Adrenal gland (tissue), 12 donors: ENCODE data around the gene ZNF74. TPM values are rescaled to one million over a fixed set of nuclear protein-coding genes. Genes with fewer than 3 reads are reported as not detected.
"Not testable (repeated sequence)": the region's sequence is repeated elsewhere in the genome, so short reads cannot be mapped to it uniquely, and the experiment has no call there.

Source experiments
- DNase-seq, 7 donors: peaks; one replicate each; pipeline ENCODE4 v3.0.0-alpha.2; 2019 to 2020
- H3K27ac ChIP-seq, 5 donors: fragments of 200-600 bp; sonication (generic) in 4 of 5; 1 replicate in 3 of 5; 2 replicates in 2 of 5; pipeline versions ENCODE4 v1.5.1 to v1.8.0; 2016 to 2020; ENCODE audit warnings: mild to moderate bottlenecking in 1 of 5
- H3K27me3 ChIP-seq: fragments of 200-600 bp; 2 replicates; pipeline ENCODE4 v1.8.0; 2021
- H3K36me3 ChIP-seq, 2 donors: fragments of 200-600 bp; replicated peaks in 1 of 2; 1 replicate in 1 of 2; 2 replicates in 1 of 2; pipeline versions ENCODE4 v1.5.1 to v1.8.0; 2018 to 2022
- H3K4me1 ChIP-seq, 2 donors: fragments of 200-600 bp; replicated peaks in 1 of 2; 1 replicate in 1 of 2; 2 replicates in 1 of 2; pipeline versions ENCODE4 v1.5.1 to v1.8.0; 2018 to 2021
- H3K4me3 ChIP-seq, 4 donors: fragments of 200-600 bp; sonication (generic) in 3 of 4; one replicate each; pipeline ENCODE4 v1.5.1; 2016 to 2018
- H3K9me3 ChIP-seq, 3 donors: fragments of 200-600 bp; sonication (generic) in 1 of 3; replicated peaks in 1 of 3; 1 replicate in 2 of 3; 2 replicates in 1 of 3; pipeline versions ENCODE4 v1.5.1 to v1.8.0; 2016 to 2021
- WGBS, 4 donors: extraction: QIAGEN DNeasy Blood & Tissue Kit in 2 of 4; methylation state at CpG; one replicate each; pipeline versions ENCODE4 v1.1.5 to v1.1.7; 2013 to 2017; 5-methylcytosine and 5-hydroxymethylcytosine counted together
- intact Hi-C, 2 donors: fragments of 100-400 bp; cut with DNase I; formaldehyde crosslinking; loops; one replicate each; pipeline versions ENCODE4 v1.14.1 to v1.15.0; 2022 to 2023
- polyA plus RNA-seq, 3 donors: library from polyadenylated mRNA; stranded (reverse); fragments of 200-250 nt in 2 of 3; fragments of 350-450 nt in 1 of 3; fragmentation: Illumina TruSeq in 1 of 3; extraction: RNeasy Lipid Tissue Mini Kit (QIAGEN cat#74804) in 1 of 3; gene quantifications; one replicate each; pipeline ENCODE4 v1.2.3, GENCODE V29; 2013 to 2014
- total RNA-seq, 9 donors: library from RNA; depleted of rRNA in 4 of 9; stranded (reverse); fragments of >200 nt in 4 of 9; fragments of 120-200 nt in 1 of 9; fragmentation: NEBNext Ultra II Directional in 1 of 9; extraction: Animal tissue kit (Norgen Biotek cat#: 25700) in 1 of 9; gene quantifications; one replicate each; pipeline versions ENCODE4 v1.1.0 to v1.2.4, GENCODE V29; 2013 to 2023
- donor health status: healthy with polysubstance abuse.
- donor health status: Bipolar disorder and iron deficiency.
- donor health status: DM: yes; HTN: yes; CAD: no.
- donor health status: DM: no; HTN: no; CAD: no.
- donor health status: DM: no; HTN: no; CAD: no.
- donor health status: DM: yes; HTN: yes; CAD: no.

ZNF74 gene
- total and polyA plus RNA-seq, 12 donors: 4.4 to 28.9 (median 9.5) TPM

DNA sequence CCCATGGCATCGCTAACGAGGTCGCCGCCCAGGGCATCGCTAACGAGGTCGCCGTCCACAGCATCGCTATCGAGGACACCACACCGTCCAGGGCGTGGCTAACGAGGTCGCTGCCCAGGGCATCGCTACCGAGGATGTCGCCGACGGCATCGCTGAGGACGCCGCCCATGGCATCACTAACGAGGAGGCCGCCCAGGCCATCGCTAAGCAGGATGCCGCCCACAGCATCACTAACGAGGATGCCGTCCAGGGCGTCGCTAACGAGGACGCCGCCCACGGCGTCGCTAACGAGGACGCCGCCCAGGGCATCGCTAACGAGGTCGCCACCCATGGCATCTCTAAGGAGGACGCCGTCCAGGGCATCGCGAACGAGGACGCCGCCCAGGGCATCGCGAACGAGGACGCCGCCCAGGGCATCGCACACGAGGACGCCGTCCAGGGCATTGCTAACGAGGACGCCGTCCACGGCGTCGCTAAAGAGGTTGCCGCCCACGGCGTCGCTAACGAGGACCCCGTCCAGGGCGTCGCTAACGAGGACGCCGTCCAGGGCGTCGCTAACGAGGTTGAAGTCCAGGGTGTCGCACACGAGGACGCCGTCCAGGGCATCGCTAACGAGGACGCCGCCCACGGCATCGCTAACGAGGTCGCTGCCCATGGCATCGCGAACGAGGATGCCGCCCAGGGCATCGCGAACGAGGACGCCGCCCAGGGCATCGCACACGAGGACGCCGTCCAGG is 35.3 kb upstream of the ZNF74 start:
- H3K4me1 ChIP-seq, H3K4me3 ChIP-seq, H3K9me3 ChIP-seq, DNase-seq, H3K27me3 ChIP-seq, H3K27ac ChIP-seq, intact Hi-C loops, H3K36me3 ChIP-seq: not testable (repeated sequence)
- 84 to 97% (median 96%) methylated on average over 5 to 102 of the region's 103 CpGs; no CpG with 5 or more reads in 1 of the 4 donors for WGBS, 4 donors

DNA sequence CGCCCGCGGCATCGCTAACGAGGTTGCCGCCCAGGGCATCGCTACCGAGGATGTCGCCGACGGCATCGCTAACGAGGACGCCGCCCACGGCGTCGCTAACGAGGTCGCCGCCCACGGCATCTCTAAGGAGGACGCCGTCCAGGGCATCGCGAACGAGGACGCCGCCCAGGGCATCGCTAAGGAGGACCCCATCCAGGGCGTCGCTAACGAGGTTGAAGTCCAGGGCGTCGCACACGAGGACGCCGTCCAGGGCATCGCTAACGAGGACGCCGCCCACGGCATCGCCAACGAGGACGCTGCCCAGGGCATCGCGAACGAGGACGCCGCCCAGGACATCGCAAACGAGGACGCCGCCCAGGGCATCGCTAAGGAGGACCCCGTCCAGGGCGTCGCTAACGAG is 33.7 kb upstream of the ZNF74 start:
- H3K4me3 ChIP-seq, H3K27ac ChIP-seq, intact Hi-C loops, H3K4me1 ChIP-seq, H3K9me3 ChIP-seq, H3K36me3 ChIP-seq, H3K27me3 ChIP-seq, DNase-seq: not testable (repeated sequence)
- 90 to 94% (median 93%) methylated on average over 59 to 60 of the region's 60 CpGs for WGBS, 4 donors

DNA sequence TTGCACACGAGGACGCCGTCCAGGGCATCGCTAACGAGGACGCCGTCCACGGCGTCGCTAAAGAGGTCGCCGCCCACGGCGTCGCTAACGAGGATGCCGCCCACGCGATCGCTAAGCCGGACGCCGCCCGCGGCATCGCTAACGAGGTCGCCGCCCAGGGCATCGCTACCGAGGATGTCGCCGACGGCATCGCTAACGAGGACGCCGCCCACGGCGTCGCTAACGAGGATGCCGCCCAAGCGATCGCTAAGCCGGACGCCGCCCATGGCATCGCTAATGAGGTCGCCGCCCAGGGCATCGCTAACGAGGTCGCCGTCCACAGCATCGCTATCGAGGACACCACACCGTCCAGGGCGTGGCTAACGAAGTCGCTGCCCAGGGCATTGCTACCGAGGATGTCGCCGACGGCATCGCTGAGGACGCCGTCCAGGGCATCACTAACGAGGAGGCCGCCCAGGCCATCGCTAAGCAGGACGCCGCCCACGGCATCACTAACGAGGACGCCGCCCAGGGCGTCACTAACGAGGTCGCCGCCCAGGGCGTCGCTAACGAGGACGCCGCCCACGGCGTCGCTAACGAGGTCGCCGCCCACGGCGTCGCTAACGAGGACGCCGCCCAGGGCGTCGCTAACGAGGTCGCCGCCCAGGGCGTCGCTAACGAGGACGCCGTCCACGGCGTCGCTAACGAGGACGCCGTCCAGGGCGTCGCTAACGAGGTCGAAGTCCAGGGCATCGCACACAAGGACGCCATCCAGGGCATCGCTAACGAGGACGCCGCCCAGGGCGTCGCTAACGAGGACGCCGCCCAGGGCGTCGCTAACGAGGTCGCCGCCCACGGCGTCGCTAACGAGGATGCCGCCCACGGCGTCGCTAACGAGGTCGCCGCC is 32.8 kb upstream of the ZNF74 start:
- DNase-seq, H3K9me3 ChIP-seq, H3K4me3 ChIP-seq, intact Hi-C loops, H3K4me1 ChIP-seq, H3K36me3 ChIP-seq, H3K27ac ChIP-seq, H3K27me3 ChIP-seq: not testable (repeated sequence)
- WGBS, 4 donors: 91 to 97% (median 93%) methylated on average over 70 to 142 of the region's 145 CpGs

DNA sequence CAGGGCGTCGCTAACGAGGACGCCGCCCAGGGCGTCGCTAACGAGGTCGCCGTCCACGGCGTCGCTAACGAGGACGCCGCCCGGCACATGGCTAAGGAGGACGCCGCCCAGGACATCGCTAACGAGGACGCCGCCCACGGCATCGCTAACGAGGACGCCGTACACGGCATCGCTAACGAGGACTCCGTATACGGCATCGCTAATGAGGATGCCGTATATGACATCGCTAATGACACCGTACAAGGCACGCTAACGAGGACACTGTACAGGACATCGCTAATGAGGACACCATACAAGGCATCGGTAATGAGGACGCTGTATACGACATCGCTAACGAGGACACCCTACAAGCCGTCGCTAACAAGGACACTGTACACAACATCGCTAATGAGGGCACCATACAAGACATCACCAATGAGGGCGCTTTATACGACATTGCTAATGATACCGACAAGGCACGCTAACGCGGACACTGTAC is 32.2 kb upstream of the ZNF74 start:
- H3K36me3 ChIP-seq, H3K4me3 ChIP-seq, H3K9me3 ChIP-seq, H3K27ac ChIP-seq, H3K4me1 ChIP-seq, intact Hi-C loops, DNase-seq, H3K27me3 ChIP-seq: not testable (repeated sequence)
- WGBS, 4 donors: 91 to 95% (median 93%) methylated on average over 49 to 54 of the region's 54 CpGs

DNA sequence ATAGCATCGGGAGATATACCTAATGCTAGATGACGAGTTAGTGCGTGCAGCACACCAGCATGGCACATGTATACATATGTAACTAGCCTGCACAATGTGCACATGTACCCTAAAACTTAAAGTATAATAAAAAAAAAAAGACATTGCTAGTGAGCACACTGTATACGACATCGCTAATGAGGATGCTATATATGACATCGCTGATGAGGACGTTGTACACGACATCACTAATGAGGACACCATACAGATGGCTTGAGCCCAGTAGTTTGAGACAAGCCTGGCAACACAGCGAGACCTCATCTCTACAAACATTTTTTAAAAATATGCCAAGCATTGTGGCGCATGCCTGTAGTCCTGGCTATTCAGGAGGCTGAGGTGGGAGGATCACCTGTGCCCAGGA is 31.5 kb upstream of the ZNF74 start:
- H3K27me3 ChIP-seq, H3K9me3 ChIP-seq, H3K36me3 ChIP-seq, H3K4me1 ChIP-seq, H3K27ac ChIP-seq, intact Hi-C loops, DNase-seq, H3K4me3 ChIP-seq: not testable (repeated sequence)
- 93 to 96% (median 95%) methylated on average over 10 of the region's 10 CpGs for WGBS, 4 donors

DNA sequence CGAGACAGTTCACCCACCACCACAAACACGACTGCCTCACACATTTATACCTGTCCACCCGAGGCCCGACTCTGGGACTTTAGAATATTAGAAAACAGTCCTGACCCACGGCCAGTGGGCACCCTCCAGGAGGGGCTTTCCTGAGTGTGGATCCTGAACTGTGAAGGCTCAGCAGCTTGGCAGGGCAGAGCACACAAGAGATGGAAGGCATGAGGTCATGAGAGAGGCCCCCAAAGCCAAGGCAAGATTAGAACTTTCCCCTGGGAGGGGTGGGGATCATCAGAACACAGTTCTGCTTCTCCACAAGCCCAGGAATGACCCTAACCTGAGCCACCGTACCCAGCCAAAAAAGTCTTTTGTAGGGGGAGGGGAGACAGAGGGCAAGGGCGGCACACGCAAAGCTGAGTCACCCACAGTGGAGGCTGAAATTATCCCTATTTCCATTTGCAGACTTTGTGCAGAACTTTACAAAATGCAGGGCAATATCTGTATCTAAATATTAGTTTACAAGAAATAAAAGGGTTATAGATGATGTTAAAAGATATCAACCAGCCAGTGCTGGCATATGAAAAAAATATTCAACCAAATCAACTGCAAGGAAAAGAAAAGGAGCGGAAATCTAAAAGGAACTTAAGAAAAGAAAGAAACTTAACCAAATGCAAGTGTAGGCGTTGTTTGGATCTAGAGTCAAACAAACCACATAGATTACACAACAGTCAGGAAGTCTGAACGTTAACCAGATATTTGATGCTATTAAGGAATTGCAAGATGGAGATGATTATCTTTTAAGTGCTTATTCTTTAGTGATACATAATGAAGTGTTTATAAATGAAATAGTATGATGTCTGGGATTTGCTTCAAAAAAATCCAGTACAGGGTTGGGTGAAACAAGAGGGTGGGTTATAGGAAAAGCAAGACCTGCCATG is 29.4 kb upstream of the ZNF74 start:
- H3K27me3 ChIP-seq, DNase-seq, H3K9me3 ChIP-seq, H3K4me1 ChIP-seq, H3K4me3 ChIP-seq, H3K27ac ChIP-seq, H3K36me3 ChIP-seq, intact Hi-C loops: not testable (repeated sequence)
- 59 to 74% (median 61%) methylated on average over 6 to 11 of the region's 11 CpGs for WGBS, 4 donors

DNA sequence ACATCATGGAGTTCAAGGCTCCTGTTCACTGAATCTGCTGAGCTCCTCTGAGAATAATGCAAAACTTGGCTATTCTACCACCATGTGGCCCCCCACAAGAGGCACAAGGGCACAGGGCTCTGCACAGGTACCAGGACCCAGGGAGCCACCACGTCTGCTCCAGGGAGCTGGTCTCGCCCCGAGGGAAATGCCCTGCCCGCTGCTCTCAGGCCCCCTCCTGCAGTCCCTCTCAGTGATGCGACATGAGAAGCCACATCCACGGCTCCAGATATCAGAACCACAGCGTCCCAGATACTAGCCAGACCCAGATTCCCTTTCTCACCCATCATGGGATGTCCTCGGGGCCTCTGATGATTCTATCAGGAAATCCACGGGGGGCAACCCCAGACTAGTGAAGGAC is 27.1 kb upstream of the ZNF74 start:
- H3K27ac ChIP-seq, H3K4me3 ChIP-seq, H3K9me3 ChIP-seq, DNase-seq, H3K27me3 ChIP-seq, H3K36me3 ChIP-seq, H3K4me1 ChIP-seq, intact Hi-C loops: not testable (repeated sequence)
- 65 to 87% (median 80%) methylated on average over 3 to 9 of the region's 9 CpGs for WGBS, 4 donors

DNA sequence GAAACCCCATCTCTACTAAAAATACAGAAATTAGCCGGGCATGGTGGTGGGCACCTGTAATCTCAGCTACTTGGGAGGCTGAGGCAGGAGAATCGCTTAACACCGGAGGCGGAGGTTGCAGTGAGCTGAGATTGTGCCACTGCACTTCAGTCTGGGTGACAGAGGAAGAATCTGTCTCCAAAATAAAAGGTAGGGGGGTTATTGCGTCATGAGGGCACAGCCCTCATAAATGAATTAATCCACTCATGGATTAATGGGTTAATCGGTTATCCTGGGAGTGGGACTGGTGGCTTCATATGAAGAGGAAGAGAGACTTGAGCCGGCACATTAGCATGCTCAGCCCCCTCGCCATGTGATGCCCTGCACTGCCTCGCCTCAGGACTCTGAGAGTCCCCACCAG is 25.1 kb upstream of the ZNF74 start:
- H3K27me3 ChIP-seq, H3K4me3 ChIP-seq, H3K9me3 ChIP-seq, intact Hi-C loops, H3K36me3 ChIP-seq, DNase-seq, H3K27ac ChIP-seq, H3K4me1 ChIP-seq: not testable (repeated sequence)
- 79 to 92% (median 86%) methylated on average over 8 to 9 of the region's 9 CpGs for WGBS, 4 donors

DNA sequence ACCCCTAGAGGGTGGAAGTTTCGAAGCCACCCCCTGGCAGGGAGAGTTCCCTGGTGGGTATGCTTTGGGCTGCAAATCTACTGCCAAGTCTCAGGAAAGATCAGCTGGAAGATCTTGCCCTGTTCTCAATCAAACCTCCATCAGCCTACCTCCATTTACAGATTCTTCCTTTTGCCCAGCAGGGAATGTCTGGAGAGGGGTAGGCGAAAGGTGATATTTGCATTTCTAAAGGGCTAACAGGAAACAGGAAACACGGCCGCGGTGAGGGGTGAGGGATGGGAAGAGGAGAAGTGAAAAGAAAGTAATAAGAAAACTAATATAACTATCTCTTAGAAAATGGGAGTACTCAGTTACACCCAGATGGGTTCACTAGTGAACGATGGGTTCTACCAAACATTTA is 22.3 kb upstream of the ZNF74 start:
- DNase-seq, H3K36me3 ChIP-seq, intact Hi-C loops, H3K4me1 ChIP-seq, H3K9me3 ChIP-seq, H3K27me3 ChIP-seq, H3K27ac ChIP-seq, H3K4me3 ChIP-seq: not testable (repeated sequence)
- 33% methylated on average over 1 of the region's 6 CpGs; no CpG with 5 or more reads in 3 of the 4 donors for WGBS, 4 donors

DNA sequence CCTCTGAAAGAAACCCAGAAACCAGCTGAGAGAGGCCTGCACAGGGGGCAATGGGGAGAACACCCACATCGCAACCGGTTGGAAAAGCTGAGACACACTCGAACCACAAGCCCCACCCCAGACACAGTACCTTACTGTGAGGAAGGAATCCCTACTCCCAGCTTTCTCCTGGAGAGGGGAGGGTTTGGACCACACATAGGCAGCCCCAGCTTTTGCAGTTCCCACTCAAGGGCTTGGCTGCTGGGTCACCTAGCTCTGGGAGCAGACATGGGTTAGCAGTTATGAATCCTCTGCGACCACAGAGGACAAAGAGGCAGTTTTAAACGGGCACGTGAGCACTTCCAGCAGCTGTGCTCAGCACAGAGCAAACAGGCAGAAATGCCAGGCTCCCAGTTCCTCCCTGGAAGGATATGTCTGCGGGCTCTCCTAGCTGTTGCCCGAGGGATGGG is 21.5 kb upstream of the ZNF74 start:
- H3K9me3 ChIP-seq, H3K27me3 ChIP-seq, H3K36me3 ChIP-seq, DNase-seq, intact Hi-C loops, H3K27ac ChIP-seq, H3K4me1 ChIP-seq, H3K4me3 ChIP-seq: not testable (repeated sequence)
- 40 to 42% methylated on average over 8 of the region's 8 CpGs; no CpG with 5 or more reads in 2 of the 4 donors for WGBS, 4 donors
